ENCODE results near the gene MIER1.
A peak's percentile ranks its signal among the peaks of the same experiment; 100 is the strongest.

MIER1 gene

GRCh38 chr1:67001682-67002425 lies 77.1 kb downstream of the MIER1 start:
- no peak for DNase-seq

GRCh38 chr1:67004176-67004575 lies 79.4 kb downstream of the MIER1 start:
- DNase-seq, result no peak

- DNase-seq, result no peak
Observed at GRCh38 chr1:67005068-67005467, 80.3 kb downstream of the MIER1 start.

GRCh38 chr1:67009792-67010191 lies 85.0 kb downstream of the MIER1 start:
- no peak for DNase-seq

- DNase-seq, result peak; percentile 40
Observed at GRCh38 chr1:67013573-67013972, 88.8 kb downstream of the MIER1 start.

- no peak for DNase-seq
Observed at GRCh38 chr1:67018574-67018973, 93.8 kb downstream of the MIER1 start.

GRCh38 chr1:67019121-67019520 lies 94.3 kb downstream of the MIER1 start:
- no peak for DNase-seq

- peak; percentile 87 for DNase-seq
Observed at GRCh38 chr1:67019600-67020136, 94.9 kb downstream of the MIER1 start.

- peak; percentile 46 for DNase-seq
Observed at GRCh38 chr1:67020304-67020703, 95.5 kb downstream of the MIER1 start.

- no peak for DNase-seq
Observed at GRCh38 chr1:67020765-67021164, 96.0 kb downstream of the MIER1 start.

- no peak for DNase-seq
Observed at GRCh38 chr1:67029472-67029871, 104.7 kb downstream of the MIER1 start.

- DNase-seq, result peak; percentile 28
Observed at GRCh38 chr1:67031121-67031858, 106.5 kb downstream of the MIER1 start.

- no peak for DNase-seq
Observed at GRCh38 chr1:67031859-67032247, 107.1 kb downstream of the MIER1 start.
